Natural killer cell (primary cell): ENCODE measurements around the gene RASAL1. TPM values are rescaled to one million over a fixed set of nuclear protein-coding genes. Genes with fewer than 3 reads are reported as not detected.

Experiments used
- ATAC-seq, 3 donors: fragments of 150-1000 bp in 2 of 3; fragments of 200-7000 bp in 1 of 3; cut with Tn5 transposase; 1 replicate in 1 of 3; 2 replicates in 2 of 3; pipeline ENCODE4 v1.10.0; 2021; ENCODE audit warnings: mild to moderate bottlenecking in 2 of 3, moderate library complexity in 2 of 3
- DNase-seq, 2 donors: peaks; one replicate each; pipeline versions ENCODE4 v3.0.0 to v3.0.0-alpha.2; 2013 to 2021; ENCODE audit warnings: mixed read lengths in 1 of 2
- H3K27ac ChIP-seq: one replicate; pipeline ENCODE4 v1.5.1; 2013; ENCODE audit warnings: mild to moderate bottlenecking, low read length
- H3K27me3 ChIP-seq: one replicate; pipeline ENCODE4 v1.6.1; 2013; ENCODE audit warnings: low read length; ENCODE audit not compliant: control insufficient read depth, insufficient read depth
- H3K36me3 ChIP-seq: one replicate; pipeline ENCODE4 v1.6.1; 2013; ENCODE audit warnings: low read length; ENCODE audit not compliant: control insufficient read depth, insufficient read depth
- H3K4me1 ChIP-seq: one replicate; pipeline ENCODE4 v1.6.1; 2013; ENCODE audit warnings: low read length; ENCODE audit not compliant: control insufficient read depth, insufficient read depth
- H3K4me3 ChIP-seq: one replicate; pipeline ENCODE4 v1.5.1; 2013; ENCODE audit warnings: low read length
- H3K9me3 ChIP-seq: one replicate; pipeline ENCODE4 v1.6.1; 2013; ENCODE audit warnings: low read length; ENCODE audit not compliant: control insufficient read depth, insufficient read depth
- H3K27ac Mint-ChIP-seq, 2 donors: one replicate each; pipeline ENCODE4 v1.8.0; 2022; ENCODE audit warnings: mild to moderate bottlenecking in 2 of 2, mixed read lengths in 2 of 2, moderate library complexity in 1 of 2
- H3K27me3 Mint-ChIP-seq, 2 donors: one replicate each; pipeline ENCODE4 v1.8.0; 2022; ENCODE audit warnings: low read depth in 2 of 2, mixed read lengths in 2 of 2
- H3K36me3 Mint-ChIP-seq: one replicate; pipeline ENCODE4 v1.8.0; 2022; ENCODE audit warnings: mixed read lengths
- H3K4me1 Mint-ChIP-seq, 2 donors: one replicate each; pipeline ENCODE4 v1.8.0; 2022; ENCODE audit warnings: mixed read lengths in 2 of 2
- H3K4me3 Mint-ChIP-seq: one replicate; pipeline ENCODE4 v1.8.0; 2022; ENCODE audit warnings: mild to moderate bottlenecking, moderate library complexity, mixed read lengths
- H3K9me3 Mint-ChIP-seq, 2 donors: one replicate each; pipeline ENCODE4 v1.8.0; 2022; ENCODE audit warnings: mixed read lengths in 2 of 2
- WGBS: methylation state at CpG from one replicate; pipeline ENCODE4 v1.1.7; 2013; ENCODE audit warnings: missing lambda C conversion rate; ENCODE audit not compliant: insufficient coverage; 5-methylcytosine and 5-hydroxymethylcytosine counted together
- intact Hi-C: fragments of 100-400 bp; cut with micrococcal nuclease; formaldehyde crosslinking; loops from one replicate; pipeline ENCODE4 v1.14.2; 2022
- total RNA-seq, 4 donors: library from RNA; stranded (reverse); fragments of 120-200 nt in 1 of 4; gene quantifications; one replicate each; pipeline versions ENCODE4 v1.2.3 to v1.2.4, GENCODE V29; 2013 to 2022
- TF ChIP-seq, protein P1 (sequence below): fragments of 200-600 bp; IDR thresholded peaks from one replicate; pipeline ENCODE4 v1.8.0; 2022; ENCODE audit warnings: antibody characterized with exemption

Gene RASAL1
- total RNA-seq, 3 donors from 2014 or later (not counting 1 experiment from before 2014, with no cell fraction given), result not detected

DNA sequence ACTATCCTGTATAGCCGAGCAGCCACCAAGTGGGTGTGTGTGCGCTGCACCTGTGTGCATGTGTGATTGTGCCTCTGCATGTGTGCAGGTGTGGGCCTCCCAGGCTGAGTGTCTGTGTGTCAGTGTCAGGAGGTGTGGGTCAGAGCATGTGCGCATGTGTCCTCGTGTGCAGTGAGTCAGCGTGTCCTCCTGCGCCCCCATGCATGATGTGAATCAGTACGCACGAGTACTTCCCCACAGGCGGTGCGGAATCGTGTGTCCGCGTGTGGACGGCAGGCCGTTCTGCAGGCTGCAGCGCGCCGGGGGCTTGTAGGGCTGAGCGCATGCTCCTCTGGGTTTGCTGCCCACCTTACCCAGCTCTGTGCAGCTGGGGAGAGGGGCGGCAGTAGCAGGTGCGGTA is 44.8 kb downstream of the RASAL1 start:
- peaks cover 94% of the 10 kb centered on the region for H3K4me1 ChIP-seq
- ATAC-seq (no peak), DNase-seq (no peak)
- 70% methylated on average over 21 of the region's 21 CpGs for WGBS
- Mint-ChIP-seq H3K27me3 (peaks cover 3 to 8% of the 10 kb centered on the region in 2 donors), H3K4me3 (no peak overlapping the region), H3K4me1 (peaks cover 49 to 71% of the 10 kb centered on the region in 2 donors), H3K9me3 (no peaks in the 10 kb centered on the region), H3K36me3 (no peaks in the 10 kb centered on the region), H3K27ac (no peak overlapping the region)
- intact Hi-C loops, result no loop called here
- no peaks in the 10 kb centered on the region for H3K9me3 ChIP-seq
- H3K27ac ChIP-seq, result peak overlapping the region; percentile 62
- H3K4me3 ChIP-seq, result no peak overlapping the region
- H3K27me3 ChIP-seq, result no peaks in the 10 kb centered on the region
- TF ChIP-seq, protein P1, sequence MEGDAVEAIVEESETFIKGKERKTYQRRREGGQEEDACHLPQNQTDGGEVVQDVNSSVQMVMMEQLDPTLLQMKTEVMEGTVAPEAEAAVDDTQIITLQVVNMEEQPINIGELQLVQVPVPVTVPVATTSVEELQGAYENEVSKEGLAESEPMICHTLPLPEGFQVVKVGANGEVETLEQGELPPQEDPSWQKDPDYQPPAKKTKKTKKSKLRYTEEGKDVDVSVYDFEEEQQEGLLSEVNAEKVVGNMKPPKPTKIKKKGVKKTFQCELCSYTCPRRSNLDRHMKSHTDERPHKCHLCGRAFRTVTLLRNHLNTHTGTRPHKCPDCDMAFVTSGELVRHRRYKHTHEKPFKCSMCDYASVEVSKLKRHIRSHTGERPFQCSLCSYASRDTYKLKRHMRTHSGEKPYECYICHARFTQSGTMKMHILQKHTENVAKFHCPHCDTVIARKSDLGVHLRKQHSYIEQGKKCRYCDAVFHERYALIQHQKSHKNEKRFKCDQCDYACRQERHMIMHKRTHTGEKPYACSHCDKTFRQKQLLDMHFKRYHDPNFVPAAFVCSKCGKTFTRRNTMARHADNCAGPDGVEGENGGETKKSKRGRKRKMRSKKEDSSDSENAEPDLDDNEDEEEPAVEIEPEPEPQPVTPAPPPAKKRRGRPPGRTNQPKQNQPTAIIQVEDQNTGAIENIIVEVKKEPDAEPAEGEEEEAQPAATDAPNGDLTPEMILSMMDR, result no peak
- H3K36me3 ChIP-seq, result no peaks in the 10 kb centered on the region

- TF ChIP-seq, protein P1, result no peak
- intact Hi-C loops, result no loop called here
- Histone ChIP-seq H3K36me3 (no peaks in the 10 kb centered on the region), H3K4me1 (peaks cover 94% of the 10 kb centered on the region), H3K4me3 (no peak overlapping the region), H3K9me3 (no peaks in the 10 kb centered on the region), H3K27ac (peak overlapping the region; percentile 62), H3K27me3 (no peaks in the 10 kb centered on the region)
- Mint-ChIP-seq H3K9me3 (no peaks in the 10 kb centered on the region), H3K36me3 (no peaks in the 10 kb centered on the region), H3K27me3 (peaks cover 3 to 8% of the 10 kb centered on the region in 2 donors), H3K27ac (peak overlapping the region; percentile 62 to 89), H3K4me1 (peaks cover 55 to 70% of the 10 kb centered on the region in 2 donors), H3K4me3 (no peak overlapping the region)
- DNase-seq, result no peak
- ATAC-seq, result no peak
These were observed 45.7 kb downstream of the RASAL1 start for GRCh38 chr12:113089839-113090238.

DNA sequence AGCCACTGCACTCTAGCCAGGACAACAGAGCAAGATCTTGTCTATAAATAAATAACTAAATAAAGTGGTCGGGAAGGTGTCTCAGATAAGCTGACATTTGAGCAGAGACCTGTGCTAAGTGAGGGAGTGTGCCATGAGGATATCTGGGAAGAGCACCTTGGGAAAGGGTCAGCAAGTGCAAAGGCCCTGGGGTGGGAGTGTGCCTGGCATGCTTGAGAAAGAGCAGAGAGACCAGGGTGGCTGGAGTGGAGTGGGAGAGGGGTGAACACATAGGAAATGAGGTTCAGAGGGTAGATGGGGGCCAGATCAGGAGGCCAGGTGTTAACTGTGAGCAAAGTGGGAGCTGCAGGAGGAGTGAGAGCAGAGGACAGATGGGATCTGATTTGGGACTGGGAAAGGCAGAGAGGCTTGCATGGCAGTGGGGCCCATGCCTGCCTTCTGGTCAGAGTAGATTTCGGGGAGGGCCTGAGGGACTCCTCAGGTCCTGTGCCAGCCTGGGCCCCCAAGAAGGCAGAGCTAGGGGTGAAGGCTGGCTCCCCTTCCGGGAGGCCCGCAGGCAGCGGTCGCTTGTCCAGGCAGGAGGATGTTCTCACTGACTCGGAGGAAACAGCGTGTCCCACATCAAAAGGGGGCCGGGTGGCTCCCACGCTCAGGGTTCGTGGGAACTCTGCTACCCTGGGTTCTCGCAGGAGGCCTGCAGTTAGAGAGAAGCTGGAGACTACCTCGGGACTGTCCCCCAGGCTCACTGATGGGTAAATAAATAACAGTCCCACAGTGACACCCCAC is 46.4 kb downstream of the RASAL1 start:
- H3K27me3 ChIP-seq, result no peaks in the 10 kb centered on the region
- no peaks in the 10 kb centered on the region for H3K9me3 Mint-ChIP-seq
- DNase-seq, result peak in 1 of 2 donors; percentile 69
- H3K27me3 Mint-ChIP-seq, result peaks cover 3 to 8% of the 10 kb centered on the region in 2 donors
- H3K4me3 ChIP-seq, result no peak overlapping the region
- 27% methylated on average over 13 of the region's 13 CpGs for WGBS
- H3K4me1 ChIP-seq, result peaks cover 97% of the 10 kb centered on the region
- ATAC-seq, result peak; percentile 22 to 48 (median 45)
- H3K4me1 Mint-ChIP-seq, result peaks cover 55 to 70% of the 10 kb centered on the region in 2 donors
- H3K27ac Mint-ChIP-seq, result peak overlapping the region; percentile 62 to 89
- TF ChIP-seq, protein P1, result no peak
- H3K27ac ChIP-seq, result peak overlapping the region; percentile 62
- no peak overlapping the region for H3K4me3 Mint-ChIP-seq
- H3K36me3 Mint-ChIP-seq, result no peaks in the 10 kb centered on the region
- no peaks in the 10 kb centered on the region for H3K36me3 ChIP-seq
- intact Hi-C loops, result no loop called here
- no peaks in the 10 kb centered on the region for H3K9me3 ChIP-seq
